H1 (cell line): ENCODE results near the gene DIP2C. TPM values are rescaled to one million over a fixed set of nuclear protein-coding genes. Genes with fewer than 3 reads are reported as not detected.
A peak's percentile ranks its signal among the peaks of the same experiment; 100 is the strongest.

Source experiments
- CTCF ChIA-PET: fragments of 300-600 bp; sonication (Branson Sonifier 250); formaldehyde crosslinking; loops from one replicate; lab custom pipeline; 2021; ENCODE audit not compliant: partially characterized antibody; lab: Charles Lee
- POLR2A ChIA-PET: fragments of 300-600 bp; sonication (Branson Sonifier 250); formaldehyde crosslinking; loops from one replicate; lab custom pipeline; 2021; ENCODE audit warnings: inconsistent platforms; ENCODE audit not compliant: partially characterized antibody; lab: Charles Lee
- DNase-seq, 2 experiments: peaks; one replicate each; pipeline versions ENCODE4 v3.0.0 to v3.0.0-alpha.2; 2010 to 2022; ENCODE audit warnings: low spot score in 2 of 2, low read depth in 1 of 2, mixed read lengths in 1 of 2
- FAIRE-seq: peaks from 2 replicates; lab custom pipeline; 2011; peaks lifted over from hg19 to GRCh38; lab: Jason Lieb, UNC
- H2AFZ ChIP-seq: 2 replicates; pipeline ENCODE4 v1.8.1; 2012; ENCODE audit warnings: low read length, inconsistent platforms
- H2AK5ac ChIP-seq: 2 replicates; pipeline ENCODE4 v1.6.1; 2013; ENCODE audit warnings: low read depth, low read length
- H2BK120ac ChIP-seq: replicated peaks from 2 replicates; pipeline ENCODE3; 2013; ENCODE audit warnings: low read depth, low read length, inconsistent platforms
- H2BK12ac ChIP-seq: 2 replicates; pipeline ENCODE4 v1.6.1; 2013; ENCODE audit warnings: low read depth, low read length
- H2BK15ac ChIP-seq: 2 replicates; pipeline ENCODE4 v1.6.1; 2013; ENCODE audit warnings: low read length
- H2BK20ac ChIP-seq: 2 replicates; pipeline ENCODE4 v1.6.1; 2013; ENCODE audit warnings: low read length
- H2BK5ac ChIP-seq: 2 replicates; pipeline ENCODE4 v1.6.1; 2013; ENCODE audit warnings: low read depth, low read length
- H3K14ac ChIP-seq: 2 replicates; pipeline ENCODE4 v1.6.1; 2013; ENCODE audit warnings: inconsistent platforms; ENCODE audit not compliant: insufficient read length
- H3K18ac ChIP-seq: 2 replicates; pipeline ENCODE4 v1.6.1; 2013; ENCODE audit warnings: low read length; ENCODE audit errors: extremely low read depth
- H3K23ac ChIP-seq: 2 replicates; pipeline ENCODE4 v1.6.1; 2013; ENCODE audit warnings: inconsistent platforms; ENCODE audit not compliant: insufficient read length
- H3K23me2 ChIP-seq: 2 replicates; pipeline ENCODE4 v1.6.1; 2013; ENCODE audit warnings: low read depth, low read length
- H3K27ac ChIP-seq: 2 replicates; pipeline ENCODE4 v1.6.1; 2011; ENCODE audit warnings: low read depth, low read length, inconsistent platforms
- H3K27me3 ChIP-seq, 4 experiments: replicated peaks in 1 of 4; 1 replicate in 1 of 4; 2 replicates in 3 of 4; pipeline versions ENCODE4 v1.6.1 to v1.8.1; 2011 to 2013; ENCODE audit warnings: low read length in 3 of 4, mild to moderate bottlenecking in 3 of 4, inconsistent platforms in 2 of 4, mixed read lengths in 2 of 4, moderate library complexity in 1 of 4; ENCODE audit not compliant: control insufficient read depth in 3 of 4, insufficient read depth in 3 of 4; ENCODE audit errors: extremely low read depth in 1 of 4
- H3K36me3 ChIP-seq, 4 experiments: 2 replicates each; pipeline versions ENCODE4 v1.6.1 to v1.8.1; 2011 to 2013; ENCODE audit warnings: mild to moderate bottlenecking in 4 of 4, low read length in 3 of 4, moderate library complexity in 2 of 4, control low read depth in 1 of 4, inconsistent platforms in 1 of 4; ENCODE audit not compliant: insufficient read depth in 4 of 4, control insufficient read depth in 2 of 4
- H3K4ac ChIP-seq: replicated peaks from 2 replicates; pipeline ENCODE3; 2013; ENCODE audit warnings: low read length, low read depth, mixed read lengths, inconsistent platforms; ENCODE audit not compliant: insufficient read length
- H3K4me1 ChIP-seq, 4 experiments: replicated peaks in 1 of 4; 1 replicate in 1 of 4; 2 replicates in 3 of 4; pipeline versions ENCODE4 v1.6.1 to v1.8.1; 2011 to 2013; ENCODE audit warnings: low read length in 3 of 4, inconsistent platforms in 2 of 4, mixed read lengths in 1 of 4; ENCODE audit not compliant: insufficient read depth in 4 of 4, control insufficient read depth in 3 of 4
- H3K4me2 ChIP-seq, 2 experiments: 2 replicates each; pipeline versions ENCODE4 v1.6.1 to v1.8.1; 2011 to 2013; ENCODE audit warnings: low read depth in 2 of 2, low read length in 2 of 2, control low read depth in 1 of 2, inconsistent platforms in 1 of 2, mild to moderate bottlenecking in 1 of 2; ENCODE audit not compliant: insufficient read depth in 1 of 2
- H3K4me3 ChIP-seq, 4 experiments: fragments of 200-600, 300-600 bp in 1 of 4; sonication (generic), shearing (Covaris generic), sonication (Bioruptor Twin) in 1 of 4; 2 replicates each; pipeline versions ENCODE4 v1.5.1 to v1.8.1; 2011 to 2016; ENCODE audit warnings: low read length in 4 of 4, low read depth in 3 of 4, control low read depth in 2 of 4, inconsistent platforms in 2 of 4, mild to moderate bottlenecking in 2 of 4, mixed read lengths in 1 of 4, moderate library complexity in 1 of 4; ENCODE audit not compliant: insufficient read depth in 2 of 4; ENCODE audit errors: extremely low read depth in 1 of 4
- H3K56ac ChIP-seq: replicated peaks from 2 replicates; pipeline ENCODE3; 2013; ENCODE audit warnings: low read depth, mild to moderate bottlenecking, mixed read lengths, low read length, inconsistent platforms; ENCODE audit not compliant: insufficient read length
- H3K79me1 ChIP-seq: 2 replicates; pipeline ENCODE4 v1.6.1; 2013; ENCODE audit warnings: low read depth, low read length, control low read depth
- H3K79me2 ChIP-seq, 2 experiments: 2 replicates each; pipeline versions ENCODE4 v1.6.1 to v1.8.1; 2012 to 2013; ENCODE audit warnings: low read length in 2 of 2, mild to moderate bottlenecking in 2 of 2, inconsistent platforms in 1 of 2; ENCODE audit not compliant: insufficient read depth in 2 of 2, control insufficient read depth in 1 of 2
- H3K9ac ChIP-seq, 4 experiments: replicated peaks in 1 of 4; 1 replicate in 1 of 4; 2 replicates in 3 of 4; pipeline versions ENCODE4 v1.6.1 to v1.8.1; 2011 to 2013; ENCODE audit warnings: low read depth in 3 of 4, low read length in 3 of 4, control low read depth in 2 of 4, mild to moderate bottlenecking in 2 of 4, moderate library complexity in 2 of 4, inconsistent platforms in 1 of 4; ENCODE audit errors: extremely low read depth in 1 of 4
- H3K9me3 ChIP-seq, 2 experiments: 2 replicates each; pipeline versions ENCODE4 v1.6.1 to v1.8.1; 2012 to 2013; ENCODE audit warnings: mild to moderate bottlenecking in 2 of 2, moderate library complexity in 2 of 2, control low read depth in 1 of 2, inconsistent platforms in 1 of 2, low read depth in 1 of 2, low read length in 1 of 2, mixed read lengths in 1 of 2; ENCODE audit not compliant: insufficient read depth in 2 of 2
- H4K20me1 ChIP-seq, 2 experiments: replicated peaks in 1 of 2; 2 replicates each; pipeline versions ENCODE3 to v1.8.1; 2011 to 2013; ENCODE audit warnings: inconsistent platforms in 2 of 2, low read length in 2 of 2, mild to moderate bottlenecking in 1 of 2; ENCODE audit not compliant: insufficient read depth in 2 of 2, control insufficient read depth in 1 of 2
- H4K5ac ChIP-seq: 2 replicates; pipeline ENCODE4 v1.6.1; 2013; ENCODE audit warnings: low read length, low read depth, mixed read lengths, inconsistent platforms; ENCODE audit not compliant: insufficient read length
- H4K8ac ChIP-seq: 2 replicates; pipeline ENCODE4 v1.8.0; 2013; ENCODE audit warnings: mild to moderate bottlenecking, moderate library complexity, low read length, inconsistent platforms; ENCODE audit not compliant: insufficient read depth; ENCODE audit errors: extremely low read depth
- H4K91ac ChIP-seq: replicated peaks from 2 replicates; pipeline ENCODE3; 2013; ENCODE audit warnings: low read length, mixed read lengths, inconsistent platforms; ENCODE audit not compliant: insufficient read length
- BRCA1 ChIP-seq: IDR thresholded peaks from 2 replicates; pipeline ENCODE4 v1.6.1; 2012; ENCODE audit warnings: low read depth, low read length, improper control_type of control experiment
- CBX8 ChIP-seq: fragments of 300-800, 300-1000 bp; sonication (generic); IDR thresholded peaks from 2 replicates; pipeline ENCODE4 v1.7.1; 2016; ENCODE audit warnings: low read depth, low read length, borderline replicate concordance
- E2F6 ChIP-seq: IDR thresholded peaks from 2 replicates; pipeline ENCODE4 v1.6.1; 2012; ENCODE audit warnings: inconsistent platforms
- GTF2F1 ChIP-seq: IDR thresholded peaks from 2 replicates; pipeline ENCODE4 v1.6.1; 2012; ENCODE audit warnings: low read depth, low read length, improper control_type of control experiment, borderline replicate concordance
- HDAC2 ChIP-seq, 2 experiments: fragments of 300-600 bp in 1 of 2; sonication (generic) in 1 of 2; IDR thresholded peaks; 2 replicates each; pipeline ENCODE4 v1.6.1; 2011 to 2012; ENCODE audit warnings: low read depth in 2 of 2, low read length in 2 of 2, mild to moderate bottlenecking in 2 of 2, moderate library complexity in 2 of 2, borderline replicate concordance in 1 of 2, inconsistent platforms in 1 of 2
- HDAC6 ChIP-seq: IDR thresholded peaks from one replicate; pipeline ENCODE4 v1.7.1; 2012; ENCODE audit warnings: low read depth, mild to moderate bottlenecking, inconsistent platforms, low read length, moderate library complexity
- RBBP5 ChIP-seq: IDR thresholded peaks from 2 replicates; pipeline ENCODE4 v1.7.1; 2012; ENCODE audit warnings: low read depth, mild to moderate bottlenecking, inconsistent platforms, low read length, moderate library complexity, borderline replicate concordance
- RXRA ChIP-seq: IDR thresholded peaks from 2 replicates; pipeline ENCODE4 v1.6.1; 2011; ENCODE audit warnings: low read depth, mild to moderate bottlenecking, low read length, moderate library complexity; ENCODE audit not compliant: insufficient read depth
- TAF7 ChIP-seq: optimal IDR thresholded peaks from 2 replicates; pipeline ENCODE3; 2011; ENCODE audit warnings: low read depth, mild to moderate bottlenecking, inconsistent platforms, low read length, moderate library complexity, borderline replicate concordance
- TEAD4 ChIP-seq: IDR thresholded peaks from 2 replicates; pipeline ENCODE4 v1.6.1; 2012; ENCODE audit warnings: low read depth, low read length, inconsistent platforms, mixed read lengths
- WGBS, 2 experiments: shearing (Covaris generic) in 1 of 2; methylation state at CpG; one replicate each; pipeline versions ENCODE4 v1.1.6 to v1.1.7; 2013 to 2015; ENCODE audit warnings: low lambda C conversion rate in 2 of 2, mixed read lengths in 2 of 2, inconsistent platforms in 1 of 2, low coverage in 1 of 2, missing lambda C conversion rate in 1 of 2; ENCODE audit not compliant: insufficient replicate concordance in 2 of 2, insufficient coverage in 1 of 2, insufficient read length in 1 of 2; ENCODE audit errors: extremely low coverage in 1 of 2, missing lambda C conversion rate in 1 of 2; 5-methylcytosine and 5-hydroxymethylcytosine counted together
- polyA plus RNA-seq, 7 experiments: library from polyadenylated mRNA; depleted of rRNA in 3 of 7; stranded (reverse) in 5 of 7; unstranded in 2 of 7; fragments of >200 nt in 5 of 7; fragments of 200-250 nt in 2 of 7; gene quantifications; 1 replicate in 5 of 7; 2 replicates in 1 of 7; 4 replicates in 1 of 7; pipeline versions ENCODE4 v1.2.1 to v1.2.3, GENCODE V29; 2011 to 2013; ENCODE audit warnings: missing spikeins in 2 of 7, mixed read lengths in 2 of 7
- total RNA-seq: library from RNA; stranded (reverse); fragmentation: NEBNext Ultra II Directional; extraction: Animal tissue kit (Norgen Biotek cat#: 25700); gene quantifications from 2 replicates; pipeline ENCODE4 v1.2.1, GENCODE V29; 2021

Gene DIP2C
- total and polyA plus RNA-seq, 2 of the 8 experiments (the other 6 are each of a cell fraction or from before 2014, with no cell fraction given) = 3.8 to 9.3 TPM

GRCh38 chr10:555281-555680 is 134.2 kb downstream of the DIP2C start:
- Histone ChIP-seq H3K9ac (no peak overlapping the region), H3K36me3 (no peaks in the 10 kb centered on the region), H3K27me3 (no peaks in the 10 kb centered on the region), H2BK5ac (no peak overlapping the region), H2BK12ac (0 out of 2 replicates have a peak overlapping the region, but pooled peaks have one; percentile 80), H3K14ac (no peak overlapping the region), H3K18ac (no peak overlapping the region; the same call in 1 of the 2 replicates), H3K27ac (no peak overlapping the region), H3K79me2 (peaks cover 0 to 13% of the 10 kb centered on the region in 2 experiments; a peak in 2 of 4 replicates), H3K4me2 (no peak overlapping the region), H2BK15ac (no peak overlapping the region), H3K23ac (no peak overlapping the region), H3K4ac (no peak overlapping the region), H3K23me2 (peaks cover 1% of the 10 kb centered on the region; the same call in 1 of the 2 replicates), H3K9me3 (no peaks in the 10 kb centered on the region), H4K91ac (no peak overlapping the region), H3K4me1 (peaks cover 5 to 18% (median 13%) of the 10 kb centered on the region in 4 experiments; a peak in 6 of 7 replicates), H4K20me1 (peaks cover 0 to 8% of the 10 kb centered on the region in 2 experiments), H4K8ac (no peak overlapping the region), H4K5ac (no peak overlapping the region), H2BK120ac (no peak overlapping the region), H3K56ac (no peak overlapping the region), H2AFZ (no peak overlapping the region), H2BK20ac (no peak overlapping the region), H3K4me3 (no peak overlapping the region), H2AK5ac (no peak overlapping the region), H3K79me1 (peaks cover 11% of the 10 kb centered on the region)
- CTCF ChIA-PET = no interaction called here
- DNase-seq (no peak), FAIRE-seq (no peak)
- 91% methylated on average over 12 of the region's 12 CpGs; no CpG with 5 or more reads in 1 of the 2 experiments for WGBS, 2 experiments
- POLR2A ChIA-PET = no interaction called here
- TF ChIP-seq HDAC2 (IDR thresholded peaks at IDR 0.05; ENCODE audit: borderline replicate concordance in 1 of 2, low read depth in 2 of 2, low read length in 2 of 2) = no peak
- no peak for TF ChIP-seq BRCA1
- TF ChIP-seq CBX8 = no peak
- no peak for TF ChIP-seq E2F6
- no peak for TF ChIP-seq RXRA
- no peak for TF ChIP-seq GTF2F1
- TF ChIP-seq RBBP5 = no peak
- TF ChIP-seq TAF7 = no peak
- TF ChIP-seq HDAC6 = no peak
- TF ChIP-seq TEAD4 = no peak
